A549 treated with CpdA at 1 μM for 4 hours (cell line): ENCODE data around the gene TENT5A. TPM values are rescaled to one million over a fixed set of nuclear protein-coding genes. Genes with fewer than 3 reads are reported as not detected.

Source experiments
- total RNA-seq: library from RNA; stranded (reverse); fragments of 200-300 nt; extraction: Qiagen RNA extraction; gene quantifications from 5 replicates; pipeline ENCODE4 v1.2.3, GENCODE V29; 2022; ENCODE audit warnings: low read depth

Gene TENT5A
- total RNA-seq: 0.80 to 1.3 TPM (median 0.97 TPM) in 5 replicates

GRCh38 chr6:81752084-81752920 lies at the start of gene TENT5A:
Gene TENT5A, minus strand, starts transcription at chr6:81752681. Its CDS starts 540 bp downstream, at chr6:81752141.

